Adipocyte (in vitro differentiated cells): ENCODE results near the gene AIG1.

Source experiments
- DNase-seq: peaks from one replicate; pipeline ENCODE4 v3.0.0-alpha.2; 2015; ENCODE audit warnings: low read depth
- H3K27me3 ChIP-seq: replicated peaks from 2 replicates; pipeline ENCODE4 v1.7.0; 2013; ENCODE audit warnings: mild to moderate bottlenecking, low read length, moderate library complexity; ENCODE audit not compliant: control insufficient read depth, insufficient read depth
- H3K36me3 ChIP-seq: 2 replicates; pipeline ENCODE4 v1.7.0; 2013; ENCODE audit warnings: low read length, mild to moderate bottlenecking, moderate library complexity; ENCODE audit not compliant: control insufficient read depth, insufficient read depth, severe bottlenecking
- H3K4me1 ChIP-seq: 2 replicates; pipeline ENCODE4 v1.7.0; 2013; ENCODE audit warnings: mild to moderate bottlenecking, low read length, moderate library complexity; ENCODE audit not compliant: control insufficient read depth, insufficient read depth
- H3K4me3 ChIP-seq: 2 replicates; pipeline ENCODE4 v1.7.0; 2013; ENCODE audit warnings: mild to moderate bottlenecking, low read length, moderate library complexity
- H3K9ac ChIP-seq: 2 replicates; pipeline ENCODE4 v1.7.0; 2013; ENCODE audit warnings: mild to moderate bottlenecking, low read length, moderate library complexity
- H3K9me3 ChIP-seq: 2 replicates; pipeline ENCODE4 v1.7.0; 2013; ENCODE audit warnings: mild to moderate bottlenecking, low read length, moderate library complexity; ENCODE audit not compliant: control insufficient read depth

The AIG1 gene

DNA sequence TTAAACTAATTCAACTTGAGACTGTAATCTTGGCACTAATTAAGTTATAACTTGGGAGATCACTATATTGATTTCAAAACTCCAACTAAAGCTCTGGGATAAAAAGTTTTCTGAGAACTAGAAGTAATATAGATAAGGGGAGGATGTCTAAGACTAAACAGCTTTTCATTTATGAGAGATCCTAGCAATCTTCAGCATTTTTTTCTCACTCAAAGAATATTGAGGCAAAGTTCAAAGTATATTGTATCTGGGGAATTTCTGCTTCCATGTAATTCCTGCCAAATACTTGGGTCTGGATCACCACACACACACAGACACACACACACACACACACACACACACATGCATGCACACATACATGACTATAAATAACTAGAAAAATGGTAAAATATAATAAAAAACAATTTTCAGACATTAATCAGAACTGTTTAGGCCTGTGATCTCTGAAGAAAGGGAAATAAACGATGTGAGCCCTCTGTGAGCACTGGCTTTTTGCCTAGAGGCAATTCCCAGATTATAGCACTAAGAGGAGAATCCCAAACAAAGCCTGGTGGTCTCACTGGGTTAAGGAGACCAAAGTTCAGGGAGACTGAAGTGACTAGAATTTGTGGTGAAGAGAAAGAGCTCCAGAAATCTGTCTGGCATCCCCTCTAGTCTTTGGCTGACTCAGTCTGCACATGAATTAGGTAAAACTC lies 297.0 kb downstream of the AIG1 start:
- Histone ChIP-seq H3K4me1 (peaks cover 17% of the 10 kb centered on the region), H3K4me3 (no peak overlapping the region), H3K27me3 (no peaks in the 10 kb centered on the region), H3K9ac (peak overlapping the region; percentile 19), H3K9me3 (no peaks in the 10 kb centered on the region), H3K36me3 (no peaks in the 10 kb centered on the region)
- no peak for DNase-seq

DNA sequence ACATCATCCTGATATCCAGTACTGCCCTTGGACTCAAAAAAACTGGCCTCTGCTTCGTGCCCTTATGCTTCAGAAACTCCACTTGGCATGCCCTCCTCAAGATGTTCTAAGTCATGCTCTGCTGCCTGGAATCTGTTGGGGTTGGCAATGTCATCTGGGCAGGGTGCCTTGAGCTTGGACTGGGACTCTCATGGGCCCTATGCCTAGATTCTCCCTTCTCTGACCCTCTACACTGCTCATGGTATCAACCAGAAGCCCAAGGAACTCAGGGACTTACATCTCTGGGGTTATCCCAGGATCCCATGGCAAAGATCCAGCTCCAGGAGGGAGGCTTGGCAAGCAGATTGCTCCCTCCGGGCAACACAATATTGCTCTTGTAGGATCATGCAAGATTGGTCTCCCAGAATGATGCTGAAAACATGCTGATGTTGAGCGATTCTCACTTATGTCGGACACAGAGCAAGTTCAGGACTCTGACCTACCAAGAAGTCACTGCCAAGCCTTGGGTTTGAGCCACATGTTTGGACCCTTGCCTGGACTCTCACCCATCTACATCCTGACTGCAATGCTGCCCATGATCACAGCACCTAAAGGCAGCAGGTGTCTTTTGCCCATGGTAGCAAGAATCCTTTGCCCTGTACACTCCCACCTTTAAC lies 301.0 kb downstream of the AIG1 start:
- Histone ChIP-seq H3K9me3 (no peaks in the 10 kb centered on the region), H3K9ac (no peak overlapping the region), H3K27me3 (no peaks in the 10 kb centered on the region), H3K36me3 (no peaks in the 10 kb centered on the region), H3K4me3 (no peak overlapping the region), H3K4me1 (peaks cover 16% of the 10 kb centered on the region)
- no peak for DNase-seq

DNA sequence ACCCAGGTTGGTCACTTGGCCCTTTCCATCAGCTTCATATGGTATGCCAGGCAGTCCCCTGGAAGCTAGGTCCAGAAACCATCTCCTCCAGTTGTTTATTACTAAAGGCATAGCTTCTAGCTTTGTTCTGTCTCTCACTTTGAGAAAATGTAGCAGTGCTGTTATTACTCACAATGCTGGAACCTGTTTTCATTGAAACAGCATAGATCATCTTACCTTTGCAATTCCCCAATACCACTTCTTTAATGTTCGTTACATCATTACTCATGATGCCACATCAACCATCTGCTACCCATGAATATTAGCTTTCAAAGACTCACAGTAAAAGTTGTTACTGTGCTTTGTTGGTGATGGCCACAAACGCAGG lies 301.5 kb downstream of the AIG1 start:
- Histone ChIP-seq H3K36me3 (no peaks in the 10 kb centered on the region), H3K4me3 (no peak overlapping the region), H3K4me1 (peaks cover 11% of the 10 kb centered on the region), H3K27me3 (no peaks in the 10 kb centered on the region), H3K9me3 (no peaks in the 10 kb centered on the region), H3K9ac (no peak overlapping the region)
- DNase-seq: no peak

DNA sequence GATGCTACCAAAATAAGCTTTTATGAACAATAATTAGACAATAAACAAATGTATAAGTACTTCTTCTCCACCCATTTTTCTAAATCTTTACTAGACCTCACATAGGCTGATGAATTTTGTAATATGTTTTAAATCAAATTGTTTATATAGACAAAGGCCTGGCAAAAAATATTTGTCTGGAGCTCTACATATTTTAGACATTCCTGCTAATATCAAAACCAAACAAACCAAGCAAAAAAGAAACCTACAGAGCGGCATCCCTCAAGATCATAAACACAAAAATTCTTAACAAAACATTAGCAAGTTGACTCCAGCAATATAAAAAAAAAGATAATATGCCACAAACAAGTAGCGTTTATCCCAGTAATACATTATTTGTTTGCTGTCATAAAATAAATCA lies 302.6 kb downstream of the AIG1 start:
- Histone ChIP-seq H3K4me1 (no peaks in the 10 kb centered on the region), H3K27me3 (no peaks in the 10 kb centered on the region), H3K9me3 (no peaks in the 10 kb centered on the region), H3K4me3 (no peak overlapping the region), H3K9ac (no peak overlapping the region), H3K36me3 (no peaks in the 10 kb centered on the region)
- peak; percentile 47 for DNase-seq

DNA sequence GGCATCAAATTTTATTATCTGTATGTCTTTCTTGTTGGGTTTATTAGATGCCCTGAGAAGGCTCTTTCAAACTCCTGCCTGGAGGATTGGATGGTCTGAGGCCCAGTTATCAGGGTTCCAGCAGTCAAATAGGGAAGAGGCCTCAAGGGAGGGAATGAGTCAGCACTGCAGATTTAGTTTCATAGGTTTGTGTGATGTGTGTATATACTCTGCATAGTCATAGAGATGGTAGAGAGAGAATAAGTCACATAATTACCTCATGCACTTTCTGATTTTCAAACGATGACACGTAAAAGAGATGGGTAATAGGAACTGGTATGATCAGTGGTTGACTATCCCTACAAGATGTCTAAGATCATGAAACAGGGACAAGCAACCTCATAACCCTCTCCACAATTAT lies 307.7 kb downstream of the AIG1 start:
- no peak overlapping the region for H3K9ac ChIP-seq
- no peak overlapping the region for H3K4me3 ChIP-seq
- no peaks in the 10 kb centered on the region for H3K4me1 ChIP-seq
- H3K27me3 ChIP-seq: no peaks in the 10 kb centered on the region
- H3K9me3 ChIP-seq: no peaks in the 10 kb centered on the region
- no peaks in the 10 kb centered on the region for H3K36me3 ChIP-seq
- DNase-seq: peak; percentile 30

DNA sequence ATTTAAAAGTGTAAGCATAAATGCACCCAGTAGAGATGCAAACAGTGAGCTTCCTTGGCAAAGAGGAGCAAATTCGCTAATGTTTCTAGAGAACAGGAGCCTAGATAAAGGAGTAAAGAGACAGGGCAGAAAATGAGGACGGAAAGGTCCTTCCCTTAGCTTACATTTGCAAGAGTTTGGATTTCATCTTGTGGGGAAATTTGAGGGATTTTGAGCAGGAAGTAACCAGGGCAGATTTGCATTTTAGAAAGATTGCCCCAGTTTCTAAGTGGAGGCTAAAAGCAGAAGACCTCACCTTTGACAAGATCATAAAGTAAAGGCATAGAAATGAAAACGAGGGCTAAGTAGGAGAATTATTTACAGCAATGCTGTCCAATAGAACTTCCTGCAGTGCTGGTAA lies 309.3 kb downstream of the AIG1 start:
- Histone ChIP-seq H3K9me3 (no peaks in the 10 kb centered on the region), H3K4me1 (no peaks in the 10 kb centered on the region), H3K9ac (no peak overlapping the region), H3K27me3 (no peaks in the 10 kb centered on the region), H3K36me3 (no peaks in the 10 kb centered on the region), H3K4me3 (no peak overlapping the region)
- no peak for DNase-seq

DNA sequence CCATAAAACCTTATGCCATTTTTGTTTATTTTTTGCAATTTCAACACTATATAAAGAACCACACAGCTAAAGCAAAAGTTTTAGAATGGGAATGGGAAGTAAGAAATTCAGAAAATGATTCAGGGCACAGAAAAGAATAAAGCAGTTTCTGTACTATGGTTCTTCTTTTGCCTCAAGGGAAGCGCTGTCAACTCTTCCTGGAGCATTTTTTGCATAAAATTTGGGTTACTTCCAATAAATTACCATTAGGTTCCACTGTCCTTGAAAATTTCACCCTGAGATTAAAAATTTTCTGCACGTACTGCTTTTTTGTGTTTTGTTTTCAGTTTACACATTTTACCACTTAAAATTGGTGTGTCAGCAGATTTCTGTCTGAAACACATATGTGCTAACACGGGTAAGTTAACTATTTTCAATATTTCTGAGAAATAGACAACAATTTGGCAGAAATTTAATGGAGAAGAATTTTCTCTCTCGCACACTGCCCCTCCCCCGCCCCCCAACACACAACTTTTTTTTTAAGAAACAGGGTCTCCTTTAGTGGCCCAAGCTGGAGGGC lies 310.2 kb downstream of the AIG1 start:
- DNase-seq: no peak
- Histone ChIP-seq H3K9me3 (no peaks in the 10 kb centered on the region), H3K4me3 (no peak overlapping the region), H3K36me3 (no peaks in the 10 kb centered on the region), H3K27me3 (no peaks in the 10 kb centered on the region), H3K4me1 (no peaks in the 10 kb centered on the region), H3K9ac (no peak overlapping the region)

DNA sequence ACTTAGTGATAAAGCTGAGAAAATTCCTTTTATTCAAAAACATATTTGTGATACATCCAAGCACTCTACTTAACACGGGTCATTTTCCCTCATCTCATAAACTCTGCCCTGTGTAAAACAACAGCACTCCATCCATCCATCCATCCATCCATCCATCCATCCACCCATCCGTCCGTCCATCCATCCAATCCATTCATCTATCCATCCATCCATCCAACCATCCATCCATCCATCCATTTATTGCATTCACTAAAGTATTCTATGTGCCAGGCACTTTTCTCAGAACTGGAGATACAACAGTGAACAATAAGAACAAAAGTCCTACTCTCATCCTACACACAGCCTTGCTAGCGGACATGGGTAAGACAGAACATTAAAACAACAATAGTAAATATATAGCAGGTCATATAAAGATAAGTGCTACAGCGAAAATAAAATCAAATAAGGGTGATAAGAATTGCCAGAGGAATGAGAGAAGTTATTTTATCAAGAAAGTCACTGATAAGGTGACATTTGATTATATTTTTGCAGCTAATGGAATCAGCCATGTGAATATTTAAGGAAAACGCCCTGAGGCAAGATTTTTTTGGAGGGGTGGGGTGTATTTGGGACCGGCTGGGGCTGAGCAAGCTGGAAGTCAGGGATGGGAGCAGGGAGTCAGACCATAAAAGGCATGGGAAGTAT lies 311.7 kb downstream of the AIG1 start:
- Histone ChIP-seq H3K4me1 (no peaks in the 10 kb centered on the region), H3K36me3 (no peaks in the 10 kb centered on the region), H3K9ac (no peak overlapping the region), H3K4me3 (no peak overlapping the region), H3K27me3 (no peaks in the 10 kb centered on the region), H3K9me3 (no peaks in the 10 kb centered on the region)
- no peak for DNase-seq

DNA sequence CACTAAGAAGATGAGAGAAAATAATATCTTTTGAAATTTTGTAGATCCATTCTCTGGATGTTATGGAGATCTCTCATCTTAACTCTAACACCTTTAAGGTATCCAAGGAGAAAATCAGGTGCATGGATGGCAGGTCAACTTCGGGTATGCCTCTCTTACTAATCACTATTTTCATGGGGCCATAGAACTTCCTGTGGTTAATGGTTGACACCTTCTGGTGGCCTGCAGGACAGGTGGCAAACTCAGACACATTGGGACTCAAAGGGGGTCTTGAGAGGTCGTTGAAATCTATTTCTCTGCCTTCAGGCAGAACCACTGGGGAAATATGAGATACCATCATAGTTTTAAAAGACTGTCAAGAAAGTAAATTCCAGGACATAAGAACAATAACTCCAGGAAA lies 313.3 kb downstream of the AIG1 start:
- Histone ChIP-seq H3K4me1 (no peaks in the 10 kb centered on the region), H3K9me3 (peaks cover 3% of the 10 kb centered on the region), H3K9ac (no peak overlapping the region), H3K27me3 (no peaks in the 10 kb centered on the region), H3K4me3 (no peak overlapping the region), H3K36me3 (no peaks in the 10 kb centered on the region)
- no peak for DNase-seq

DNA sequence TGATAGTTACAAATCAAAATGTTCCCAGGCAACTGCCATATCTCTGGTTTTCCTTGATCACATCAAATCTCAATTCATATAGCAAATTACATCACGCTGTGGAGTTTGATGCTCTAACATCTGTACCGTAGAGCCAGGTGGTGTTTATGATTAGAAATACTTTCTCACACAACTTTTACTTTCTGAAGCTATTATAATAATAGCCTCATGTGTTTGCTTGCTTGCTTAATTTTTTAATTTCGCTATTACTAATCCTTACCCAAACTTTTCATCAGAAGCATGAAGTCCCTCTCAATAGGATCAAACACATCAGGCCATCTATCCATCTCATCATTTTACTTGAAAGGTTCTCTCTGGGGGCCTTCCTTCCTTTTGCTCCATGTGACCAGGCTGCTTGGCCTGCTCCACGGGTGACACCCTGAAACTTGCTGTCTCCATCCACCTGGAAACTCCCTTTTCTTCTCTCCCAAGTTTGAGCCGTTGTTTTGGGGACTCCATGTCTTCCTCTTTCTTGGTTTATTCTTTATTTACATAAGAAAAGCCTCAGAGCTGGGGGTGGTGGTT lies 314.4 kb downstream of the AIG1 start:
- no peak overlapping the region for H3K9ac ChIP-seq
- no peaks in the 10 kb centered on the region for H3K27me3 ChIP-seq
- H3K36me3 ChIP-seq: no peaks in the 10 kb centered on the region
- no peaks in the 10 kb centered on the region for H3K4me1 ChIP-seq
- DNase-seq: no peak
- no peak overlapping the region for H3K4me3 ChIP-seq
- H3K9me3 ChIP-seq: peaks cover 3% of the 10 kb centered on the region

DNA sequence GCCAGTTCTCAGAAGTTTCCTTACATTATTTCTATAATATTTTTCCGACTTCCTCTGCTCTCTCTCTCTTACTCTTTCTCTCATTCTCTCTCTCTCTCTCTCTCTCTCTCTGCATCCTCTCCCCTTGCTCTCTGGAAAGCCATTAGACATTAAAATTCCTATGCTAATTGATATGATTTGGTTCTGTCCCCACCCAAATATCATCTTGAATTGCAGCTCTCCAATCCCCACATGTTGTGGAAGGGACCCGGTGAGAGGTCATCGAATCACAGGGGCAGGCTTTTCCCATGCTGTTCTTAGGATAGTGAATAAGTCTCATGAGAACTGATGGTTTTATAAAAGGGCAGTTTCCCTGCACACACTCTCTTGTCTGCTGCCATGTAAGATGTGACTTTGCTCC lies 315.7 kb downstream of the AIG1 start:
- Histone ChIP-seq H3K4me3 (no peak overlapping the region), H3K36me3 (no peaks in the 10 kb centered on the region), H3K27me3 (peaks cover 2% of the 10 kb centered on the region), H3K9ac (no peak overlapping the region), H3K9me3 (peaks cover 3% of the 10 kb centered on the region), H3K4me1 (no peaks in the 10 kb centered on the region)
- no peak for DNase-seq
